22Rv1 (cell line): ENCODE results near the gene PHOX2B.

Experiments
- H3K27ac ChIP-seq: fragments of 450-650 bp; 2 replicates; pipeline ENCODE4 v1.5.1; 2017
- CTCF ChIP-seq: fragments of 450-650 bp; IDR thresholded peaks from 2 replicates; pipeline ENCODE4 v1.5.1; 2017; ENCODE audit warnings: mild to moderate bottlenecking
- ZFX ChIP-seq: fragments of 450-650 bp; IDR thresholded peaks from 2 replicates; pipeline ENCODE4 v1.6.1; 2017; ENCODE audit warnings: antibody characterized with exemption, borderline replicate concordance

Gene PHOX2B

GRCh38 chr4:41748571-41749475 is at the start of gene PHOX2B:
Gene PHOX2B (minus strand): TSS chr4:41748725. CDS start chr4:41748610, 115 bp downstream.
- no peak within 1 kb of the TSS for H3K27ac ChIP-seq
- TF ChIP-seq CTCF (no peak), ZFX (no peak)

- H3K27ac ChIP-seq, result no peak overlapping the region
- TF ChIP-seq ZFX, result no peak
- TF ChIP-seq CTCF, result no peak
These were observed 48.7 kb upstream of the PHOX2B start for GRCh38 chr4:41797260-41797659.

GRCh38 chr4:41796545-41797210 is 48.2 kb upstream of the PHOX2B start:
- H3K27ac ChIP-seq, result no peak overlapping the region
- TF ChIP-seq CTCF (no peak), ZFX (no peak)

GRCh38 chr4:41795796-41796385 is 47.4 kb upstream of the PHOX2B start:
- H3K27ac ChIP-seq, result no peak overlapping the region
- TF ChIP-seq ZFX (no peak), CTCF (no peak)

GRCh38 chr4:41792166-41792565 is 43.6 kb upstream of the PHOX2B start:
- no peak overlapping the region for H3K27ac ChIP-seq

GRCh38 chr4:41791557-41791956 is 43.0 kb upstream of the PHOX2B start:
- no peak overlapping the region for H3K27ac ChIP-seq
- TF ChIP-seq ZFX (no peak), CTCF (0 out of 2 replicates have a peak, but pooled peaks have one; percentile 8)

More at GRCh38 chr4:41792166-41792565, 43.6 kb upstream of the PHOX2B start:
- no peak for TF ChIP-seq ZFX
- TF ChIP-seq CTCF, result no peak
